SK-N-MC (cell line): ENCODE results near the gene OCA2.

Experiments
- EZH2 ChIP-seq: fragments of 200-600 bp; sonication (generic); IDR thresholded peaks from one replicate; pipeline ENCODE4 v1.6.1; 2017; ENCODE audit warnings: antibody characterized with exemption
- FOXP2 ChIP-seq: optimal IDR thresholded peaks from 2 replicates; pipeline ENCODE3; 2011; ENCODE audit warnings: mild to moderate bottlenecking, moderate library complexity; ENCODE audit not compliant: insufficient read depth; ENCODE audit errors: extremely low read length, control extremely low read depth
- POLR2AphosphoS5 ChIP-seq: IDR thresholded peaks from 2 replicates; pipeline ENCODE4 v1.6.1; 2012; ENCODE audit warnings: mild to moderate bottlenecking, low read depth, low read length, borderline replicate concordance

DNA sequence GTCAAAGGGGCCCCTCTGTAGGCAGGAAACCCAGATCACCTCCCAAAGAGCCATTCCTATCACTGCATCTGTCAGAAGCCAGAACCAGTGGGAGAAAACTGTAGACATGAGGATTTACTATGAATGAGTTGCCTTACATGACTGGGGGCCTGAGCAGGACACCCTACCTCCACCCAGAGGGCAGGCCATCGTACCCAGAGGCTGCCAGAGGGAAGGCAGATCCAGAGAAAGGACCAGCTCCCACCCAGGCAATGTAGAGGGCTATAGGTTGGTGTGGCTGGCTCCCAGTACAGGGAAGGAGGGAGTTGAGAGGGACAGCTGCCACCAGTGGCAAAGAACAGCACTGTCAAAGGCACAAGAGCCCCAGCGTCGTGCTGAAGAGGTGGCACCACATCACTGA lies 233.2 kb downstream of the OCA2 start:
- TF ChIP-seq POLR2AphosphoS5, result no peak
- no peak for TF ChIP-seq EZH2
- TF ChIP-seq FOXP2, result no peak
